ENCODE measurements around the gene RANBP17. TPM values are rescaled to one million over a fixed set of nuclear protein-coding genes. Genes with fewer than 3 reads are reported as not detected.
"Not testable (repeated sequence)": the region's sequence is repeated elsewhere in the genome, so short reads cannot be mapped to it uniquely, and the experiment has no call there.

The RANBP17 gene
- polyA plus RNA-seq, 4 donors: 9.2 to 11.7 (median 9.7) TPM

- DNase-seq (ENCODE audit: low read depth in 4 of 4, low spot score in 3 of 4): no peak
These were observed 3.8 kb downstream of the RANBP17 start for GRCh38 chr5:170865622-170866021.

GRCh38 chr5:170867825-170868224, 6.0 kb downstream of the RANBP17 start:
- DNase-seq (ENCODE audit: low read depth in 4 of 4, low spot score in 3 of 4): no peak

GRCh38 chr5:170870390-170870789, 8.6 kb downstream of the RANBP17 start:
- DNase-seq (ENCODE audit: low read depth in 4 of 4, low spot score in 3 of 4): not testable (repeated sequence)

- DNase-seq (ENCODE audit: low read depth in 4 of 4, low spot score in 3 of 4): no peak
These were observed 12.2 kb downstream of the RANBP17 start for GRCh38 chr5:170874017-170874416.

GRCh38 chr5:170875811-170876210, 14.0 kb downstream of the RANBP17 start:
- no peak for DNase-seq (ENCODE audit: low read depth in 4 of 4, low spot score in 3 of 4)

GRCh38 chr5:170880084-170880483, 18.3 kb downstream of the RANBP17 start:
- no peak for DNase-seq (ENCODE audit: low read depth in 4 of 4, low spot score in 3 of 4)

- no peak for DNase-seq (ENCODE audit: low read depth in 4 of 4, low spot score in 3 of 4)
These were observed 20.5 kb downstream of the RANBP17 start for GRCh38 chr5:170882345-170882744.

GRCh38 chr5:170885256-170885655, 23.4 kb downstream of the RANBP17 start:
- DNase-seq (ENCODE audit: low read depth in 4 of 4, low spot score in 3 of 4): no peak

- no peak for DNase-seq (ENCODE audit: low read depth in 4 of 4, low spot score in 3 of 4)
These were observed 24.0 kb downstream of the RANBP17 start for GRCh38 chr5:170885809-170886208.

- DNase-seq (ENCODE audit: low read depth in 4 of 4, low spot score in 3 of 4): no peak
These were observed 24.5 kb downstream of the RANBP17 start for GRCh38 chr5:170886210-170886894.

GRCh38 chr5:170892196-170892595, 30.4 kb downstream of the RANBP17 start:
- no peak for DNase-seq (ENCODE audit: low read depth in 4 of 4, low spot score in 3 of 4)

GRCh38 chr5:170894665-170895064, 32.8 kb downstream of the RANBP17 start:
- no peak for DNase-seq (ENCODE audit: low read depth in 4 of 4, low spot score in 3 of 4)

- no peak for DNase-seq (ENCODE audit: low read depth in 4 of 4, low spot score in 3 of 4)
These were observed 35.0 kb downstream of the RANBP17 start for GRCh38 chr5:170896779-170897178.

- no peak for DNase-seq (ENCODE audit: low read depth in 4 of 4, low spot score in 3 of 4)
These were observed 41.3 kb downstream of the RANBP17 start for GRCh38 chr5:170903075-170903474.

GRCh38 chr5:170907758-170908157, 45.9 kb downstream of the RANBP17 start:
- no peak for DNase-seq (ENCODE audit: low read depth in 4 of 4, low spot score in 3 of 4)

- DNase-seq (ENCODE audit: low read depth in 4 of 4, low spot score in 3 of 4): no peak
These were observed 51.8 kb downstream of the RANBP17 start for GRCh38 chr5:170913573-170913972.

GRCh38 chr5:170917113-170917512, 55.3 kb downstream of the RANBP17 start:
- DNase-seq (ENCODE audit: low read depth in 4 of 4, low spot score in 3 of 4): no peak

- no peak for DNase-seq (ENCODE audit: low read depth in 4 of 4, low spot score in 3 of 4)
These were observed 58.4 kb downstream of the RANBP17 start for GRCh38 chr5:170920196-170920595.

- not testable (repeated sequence) for DNase-seq (ENCODE audit: low read depth in 4 of 4, low spot score in 3 of 4)
These were observed 60.5 kb downstream of the RANBP17 start for GRCh38 chr5:170922331-170922730.

- DNase-seq (ENCODE audit: low read depth in 4 of 4, low spot score in 3 of 4): no peak
These were observed 62.2 kb downstream of the RANBP17 start for GRCh38 chr5:170923910-170924620.

- DNase-seq (ENCODE audit: low read depth in 4 of 4, low spot score in 3 of 4): not testable (repeated sequence)
These were observed 73.9 kb downstream of the RANBP17 start for GRCh38 chr5:170935534-170936218.

GRCh38 chr5:170937072-170937471, 75.3 kb downstream of the RANBP17 start:
- DNase-seq (ENCODE audit: low read depth in 4 of 4, low spot score in 3 of 4): no peak

Data from right renal pelvis (tissue), 4 donors.